ENCODE measurements around the gene HADH. TPM values are rescaled to one million over a fixed set of nuclear protein-coding genes. Genes with fewer than 3 reads are reported as not detected.

Gene HADH
- total RNA-seq, 2 experiments from 2014 or later = 58.4 to 60.8 TPM

DNA sequence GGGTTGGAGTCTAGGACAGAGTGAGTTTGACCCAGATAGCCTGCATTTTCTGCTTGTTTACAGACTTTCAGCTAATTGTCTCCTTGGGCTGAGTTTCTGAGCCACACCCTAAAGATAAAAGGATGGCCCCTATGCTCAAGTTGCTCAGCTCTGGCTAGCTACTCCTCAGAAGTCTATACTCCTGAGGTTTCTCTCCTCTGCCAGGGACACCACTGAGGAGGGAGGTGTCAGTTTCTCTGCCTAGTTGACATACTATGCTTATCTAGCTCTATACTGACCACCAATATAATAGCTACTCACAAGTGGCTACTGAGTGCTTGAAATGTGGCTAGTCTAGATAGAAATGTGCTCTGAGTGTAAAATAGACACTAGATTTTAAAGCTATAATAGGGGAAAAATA, 23.6 kb downstream of the HADH start:
- no peak overlapping the region for H3K27ac Mint-ChIP-seq
- ChIA-PET CTCF (interaction anchor here (0.6 to 1.5 kb wide), 8 partner anchors 8 to 573 kb away, joined by 3 to 13 read pairs (median 4); no protein-coding TSS in a partner anchor), POLR2A (interaction anchor here (0.6 kb wide), 1 partner anchor 143 kb away, joined by 6 read pairs; no protein-coding TSS in a partner anchor)
- intact Hi-C loops (cut with DNase I, micrococcal nuclease) = no loop called here
- H3K4me3 Mint-ChIP-seq = no peak overlapping the region
- ATAC-seq (no peak), DNase-seq (no peak)
- no peaks in the 10 kb centered on the region for H3K9me3 Mint-ChIP-seq (ENCODE audit: low read depth)
- peaks cover 3% of the 10 kb centered on the region for H3K4me1 Mint-ChIP-seq
- H3K27me3 Mint-ChIP-seq = no peaks in the 10 kb centered on the region
- peaks cover 37% of the 10 kb centered on the region for H3K36me3 Mint-ChIP-seq (ENCODE audit: low read depth)

DNA sequence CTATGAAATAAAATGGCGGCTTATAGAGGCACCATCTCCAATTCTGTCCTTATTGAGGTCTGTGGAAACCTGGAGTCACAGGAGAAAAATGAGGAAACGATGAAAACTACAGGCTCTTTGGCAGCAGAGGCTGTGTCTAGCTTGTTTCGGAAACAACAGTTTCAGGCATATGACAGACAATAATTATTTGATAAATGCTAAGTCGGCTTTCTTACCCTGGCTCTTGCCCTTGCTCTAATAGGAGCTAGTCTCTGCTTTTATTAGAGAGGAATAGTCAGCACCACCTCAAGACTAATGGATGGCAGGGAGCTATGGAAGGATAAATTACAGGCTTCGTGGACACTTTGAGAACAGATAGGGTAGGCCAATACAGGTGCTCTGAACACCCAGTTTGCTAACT, 24.3 kb downstream of the HADH start:
- peaks cover 35% of the 10 kb centered on the region for H3K36me3 Mint-ChIP-seq (ENCODE audit: low read depth)
- H3K27ac Mint-ChIP-seq = no peak overlapping the region
- H3K9me3 Mint-ChIP-seq (ENCODE audit: low read depth) = no peaks in the 10 kb centered on the region
- no peaks in the 10 kb centered on the region for H3K27me3 Mint-ChIP-seq
- peaks cover 3% of the 10 kb centered on the region for H3K4me1 Mint-ChIP-seq
- ATAC-seq = no peak
- DNase-seq = no peak
- intact Hi-C loops (cut with DNase I, micrococcal nuclease) = no loop called here
- POLR2A ChIA-PET = no interaction called here
- CTCF ChIA-PET = interaction anchor here (0.6 to 1.5 kb wide), 11 partner anchors 7 to 572 kb away, joined by 3 to 13 read pairs (median 3); no protein-coding TSS in a partner anchor
- H3K4me3 Mint-ChIP-seq = no peak overlapping the region

DNA sequence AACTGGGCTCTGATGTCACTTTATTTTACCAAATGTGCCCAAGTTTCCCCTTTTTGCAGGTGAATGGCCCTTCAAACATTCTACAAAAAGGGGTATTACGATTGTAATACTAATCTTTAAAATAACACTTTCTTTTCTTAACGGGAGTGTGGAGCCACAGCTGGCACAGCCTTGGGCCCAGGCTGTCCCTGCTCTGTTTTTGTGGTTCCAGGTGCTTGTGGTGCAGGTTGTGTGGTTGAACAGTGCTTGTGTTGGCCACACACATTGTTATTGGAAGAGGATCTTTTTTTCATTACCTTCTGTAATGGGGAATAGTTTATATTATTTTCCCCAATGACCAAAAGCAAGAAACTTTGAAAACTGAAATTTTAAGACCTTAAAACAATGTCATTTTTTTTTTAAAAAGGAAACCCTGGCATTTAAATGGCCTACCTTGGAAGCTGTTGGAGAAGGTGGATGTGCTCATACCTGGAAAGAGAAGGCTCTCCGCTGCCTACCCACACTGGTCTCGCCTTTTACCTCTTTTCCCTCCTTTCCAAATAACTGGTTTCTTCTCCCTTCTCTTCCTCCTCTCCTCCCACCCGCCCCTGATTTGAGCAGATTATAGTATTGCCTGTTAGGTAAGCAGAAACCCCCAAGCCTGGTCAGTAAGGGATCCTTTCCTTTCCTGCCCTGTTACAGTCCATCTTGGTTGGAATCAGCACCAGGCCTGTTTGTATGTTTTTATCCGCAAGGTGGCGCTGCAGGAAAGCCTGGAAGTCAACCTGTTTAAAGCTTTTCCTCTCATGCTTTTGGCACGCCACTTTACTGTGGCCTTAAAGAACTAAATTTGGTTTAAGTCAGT, 28.6 kb downstream of the HADH start:
- peak; percentile 89 for ATAC-seq

DNA sequence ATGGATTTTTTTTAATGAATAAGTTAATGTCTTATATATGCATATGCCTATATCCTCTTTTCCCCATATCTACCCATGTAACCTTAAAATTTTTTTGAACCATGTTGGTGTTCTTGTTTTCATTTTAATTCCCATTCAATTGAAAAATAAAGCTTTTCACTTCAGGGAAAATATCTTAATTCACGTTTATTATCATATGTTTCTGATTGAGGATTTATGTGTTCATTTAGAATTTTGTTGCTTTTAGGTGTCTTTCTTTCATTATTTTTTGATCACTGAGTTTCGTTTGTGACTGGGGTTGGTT, 29.1 kb downstream of the HADH start:
- Mint-ChIP-seq H3K27ac (no peak overlapping the region), H3K36me3 (ENCODE audit: low read depth) (peaks cover 33% of the 10 kb centered on the region), H3K4me3 (no peak overlapping the region), H3K9me3 (ENCODE audit: low read depth) (no peaks in the 10 kb centered on the region), H3K27me3 (no peaks in the 10 kb centered on the region), H3K4me1 (peaks cover 10% of the 10 kb centered on the region)
- CTCF ChIA-PET = interaction anchor here (0.6 to 3.5 kb wide), 78 partner anchors 9 to 704 kb away, joined by 3 to 49 read pairs (median 4); partner anchors contain the start of gene OSTC
- intact Hi-C loops (cut with DNase I, micrococcal nuclease) = loop anchor here (1.0 to 5.0 kb wide), 5 partner anchors 474 to 1388 kb away; no protein-coding TSS in a partner anchor
- POLR2A ChIA-PET = interaction anchor here (0.6 to 2.4 kb wide), 4 partner anchors 10 to 1397 kb away, joined by 3 to 6 read pairs (median 4); no protein-coding TSS in a partner anchor
- DNase-seq = no peak
- no peak for ATAC-seq

More for the DNA sequence above, 28.6 kb downstream of the HADH start:
- Mint-ChIP-seq H3K27ac (no peak overlapping the region), H3K36me3 (ENCODE audit: low read depth) (peaks cover 31% of the 10 kb centered on the region), H3K27me3 (no peaks in the 10 kb centered on the region), H3K4me3 (no peak overlapping the region), H3K4me1 (peaks cover 10% of the 10 kb centered on the region), H3K9me3 (ENCODE audit: low read depth) (no peaks in the 10 kb centered on the region)
- ChIA-PET CTCF (interaction anchor here (0.6 to 3.5 kb wide), 65 partner anchors 9 to 704 kb away, joined by 3 to 49 read pairs (median 4); partner anchors contain the start of gene OSTC), POLR2A (interaction anchor here (0.6 to 2.4 kb wide), 3 partner anchors 11 to 1398 kb away, joined by 3 to 6 read pairs (median 3); no protein-coding TSS in a partner anchor)
- intact Hi-C loops (cut with DNase I, micrococcal nuclease) = loop anchor here (1.0 to 5.0 kb wide), 5 partner anchors 475 to 1389 kb away; no protein-coding TSS in a partner anchor
- DNase-seq = peak; percentile 91

DNA sequence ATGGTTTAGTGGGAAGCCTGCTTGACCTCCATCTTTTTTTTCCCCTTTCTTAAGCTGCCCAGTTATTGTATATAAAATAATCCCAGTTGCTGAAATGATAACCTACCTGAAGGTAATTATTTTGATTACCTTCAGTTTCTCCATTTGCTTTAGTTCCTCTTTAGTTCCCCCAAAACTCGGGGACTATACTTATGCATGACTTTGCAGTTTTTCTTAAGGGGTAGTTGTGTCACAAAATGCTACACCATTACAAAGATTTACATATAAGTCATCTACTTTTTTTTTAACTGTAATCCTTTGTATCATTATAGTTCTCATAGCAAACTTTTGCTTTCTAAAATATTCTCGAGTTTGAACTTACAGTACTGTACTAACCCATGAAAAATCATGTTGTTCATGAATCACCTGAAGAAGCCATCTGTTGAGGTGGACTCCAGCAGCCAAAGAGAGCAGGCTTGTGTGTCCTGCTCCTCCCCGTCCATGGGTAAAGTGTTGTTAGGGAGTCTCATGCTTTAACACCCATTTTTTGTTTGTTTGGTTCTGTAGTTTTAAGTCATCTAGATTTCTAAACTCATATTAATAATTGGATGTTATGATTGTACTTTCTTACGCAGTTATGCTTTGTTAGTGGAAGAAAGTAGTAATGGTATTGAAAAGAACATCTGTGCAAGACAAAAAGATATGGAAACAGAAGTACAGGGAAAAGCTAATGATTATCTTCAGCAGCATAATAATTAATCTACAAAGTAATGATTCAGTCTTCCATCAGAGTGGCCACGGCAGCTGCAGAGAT, 34.6 kb downstream of the HADH start:
- no peak overlapping the region for H3K27ac Mint-ChIP-seq
- ATAC-seq (no peak), DNase-seq (no peak)
- intact Hi-C loops (cut with DNase I, micrococcal nuclease) = no loop called here
- H3K4me3 Mint-ChIP-seq = no peak overlapping the region
- H3K9me3 Mint-ChIP-seq (ENCODE audit: low read depth) = no peaks in the 10 kb centered on the region
- no peaks in the 10 kb centered on the region for H3K27me3 Mint-ChIP-seq
- POLR2A ChIA-PET = interaction anchor here (0.6 kb wide), 1 partner anchor 608 kb away, joined by 3 read pairs; no protein-coding TSS in a partner anchor
- CTCF ChIA-PET = interaction anchor here (0.7 to 1.1 kb wide), 2 partner anchors 21 to 547 kb away, joined by 3 to 5 read pairs; no protein-coding TSS in a partner anchor
- peaks cover 55% of the 10 kb centered on the region for H3K36me3 Mint-ChIP-seq (ENCODE audit: low read depth)
- H3K4me1 Mint-ChIP-seq = peaks cover 18% of the 10 kb centered on the region

DNA sequence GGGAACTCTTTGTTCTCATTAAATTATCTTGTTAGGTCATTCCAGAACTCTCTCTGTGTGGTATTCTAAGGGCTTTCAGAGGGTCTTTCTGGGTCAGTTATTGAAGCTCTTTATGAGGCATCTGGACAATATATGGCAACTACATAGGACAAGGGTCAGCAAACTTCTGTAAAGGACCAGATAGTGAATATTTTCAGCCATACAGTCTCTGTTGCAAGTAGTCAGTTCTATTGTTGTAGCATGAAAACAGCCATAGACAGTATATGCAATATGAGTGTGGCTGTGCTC, 35.1 kb downstream of the HADH start:
- Mint-ChIP-seq H3K36me3 (ENCODE audit: low read depth) (peaks cover 50% of the 10 kb centered on the region), H3K4me3 (no peak overlapping the region), H3K4me1 (peaks cover 18% of the 10 kb centered on the region), H3K27me3 (no peaks in the 10 kb centered on the region), H3K9me3 (ENCODE audit: low read depth) (no peaks in the 10 kb centered on the region), H3K27ac (no peak overlapping the region)
- ATAC-seq = no peak
- ChIA-PET POLR2A (no interaction called here), CTCF (interaction anchor here (0.7 kb wide), 1 partner anchor 159 kb away, joined by 3 read pairs; no protein-coding TSS in a partner anchor)
- DNase-seq = no peak
- intact Hi-C loops (cut with DNase I, micrococcal nuclease) = no loop called here

DNA sequence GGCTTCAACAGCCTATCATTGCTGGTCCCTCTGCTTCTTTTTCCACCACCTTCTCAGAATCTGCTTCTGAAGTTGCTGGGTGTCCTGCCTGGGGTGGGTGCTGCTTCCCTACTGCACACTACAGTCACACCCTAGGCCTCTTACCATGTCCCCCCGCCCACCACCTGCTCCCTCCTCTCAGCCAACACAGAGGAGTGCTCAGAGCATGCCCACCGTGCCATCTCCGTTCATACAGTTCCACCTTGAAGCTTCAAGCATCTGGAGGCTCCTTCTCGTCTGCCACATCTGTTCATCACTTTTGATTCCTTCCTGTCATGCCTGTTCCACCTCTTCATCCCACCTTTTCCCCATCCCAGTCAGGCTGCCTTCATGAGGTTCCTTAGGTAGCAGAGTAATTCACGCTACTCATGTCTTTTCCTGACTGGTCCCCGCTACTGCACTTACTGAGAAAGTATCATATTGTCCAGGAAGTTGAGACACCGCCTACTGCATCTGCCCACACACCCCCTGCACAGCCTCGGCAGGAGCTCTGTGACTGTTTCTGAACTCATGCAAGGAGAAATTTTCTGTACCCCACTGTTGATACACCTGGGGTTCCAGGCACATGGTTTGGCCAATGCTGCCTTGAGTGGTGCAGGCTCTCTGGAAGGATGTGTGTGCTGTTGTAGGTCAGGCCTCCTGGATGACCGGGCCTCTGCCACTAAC, 39.5 kb downstream of the HADH start:
- H3K9me3 Mint-ChIP-seq (ENCODE audit: low read depth) = peaks cover 4% of the 10 kb centered on the region
- H3K4me1 Mint-ChIP-seq = peaks cover 54% of the 10 kb centered on the region
- no peaks in the 10 kb centered on the region for H3K27me3 Mint-ChIP-seq
- H3K4me3 Mint-ChIP-seq = peak overlapping the region; percentile 11
- H3K27ac Mint-ChIP-seq = peak overlapping the region; percentile 97
- intact Hi-C loops (cut with DNase I, micrococcal nuclease) = no loop called here
- CTCF ChIA-PET = interaction anchor here (0.9 to 5.7 kb wide), 21 partner anchors 8 to 594 kb away, joined by 3 to 47 read pairs (median 6); no protein-coding TSS in a partner anchor
- peak; percentile 77 for DNase-seq
- POLR2A ChIA-PET = interaction anchor here (0.6 to 1.9 kb wide), 4 partner anchors 10 to 144 kb away, joined by 3 to 6 read pairs (median 4); no protein-coding TSS in a partner anchor
- H3K36me3 Mint-ChIP-seq (ENCODE audit: low read depth) = peaks cover 54% of the 10 kb centered on the region
- peak; percentile 34 for ATAC-seq

DNA sequence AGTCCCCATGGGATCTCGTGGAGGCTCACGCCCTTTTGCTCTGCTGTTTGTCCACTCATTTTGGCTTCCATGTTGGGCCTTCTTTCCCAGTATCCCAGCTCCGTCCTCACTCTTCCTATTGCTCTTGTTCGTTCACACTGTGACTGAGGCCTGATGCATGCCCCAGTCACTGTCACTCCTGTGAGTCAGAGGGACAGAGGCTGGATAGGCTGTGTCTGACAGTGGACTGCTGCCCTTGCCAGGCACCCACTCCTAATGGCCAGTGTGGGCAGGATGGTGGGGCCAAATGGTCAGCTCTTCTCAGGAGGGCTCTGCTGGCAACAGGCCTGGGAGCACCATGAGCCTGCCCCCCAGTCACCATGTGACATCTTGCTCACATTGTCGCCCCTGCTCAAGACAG, 40.0 kb downstream of the HADH start:
- peaks cover 4% of the 10 kb centered on the region for H3K9me3 Mint-ChIP-seq (ENCODE audit: low read depth)
- no peaks in the 10 kb centered on the region for H3K27me3 Mint-ChIP-seq
- H3K4me3 Mint-ChIP-seq = peak overlapping the region; percentile 38
- intact Hi-C loops (cut with DNase I, micrococcal nuclease) = loop anchor here (1.0 to 5.0 kb wide), 13 partner anchors 15 to 591 kb away; partner anchors contain the start of gene RPL34 (in 1 of the 2)
- DNase-seq (peak; percentile 38), ATAC-seq (peak; percentile 34)
- POLR2A ChIA-PET = interaction anchor here (0.6 to 1.9 kb wide), 8 partner anchors 10 to 593 kb away, joined by 3 to 6 read pairs (median 4); no protein-coding TSS in a partner anchor
- H3K4me1 Mint-ChIP-seq = peaks cover 60% of the 10 kb centered on the region
- H3K36me3 Mint-ChIP-seq (ENCODE audit: low read depth) = peaks cover 58% of the 10 kb centered on the region
- H3K27ac Mint-ChIP-seq = peak overlapping the region; percentile 97
- CTCF ChIA-PET = interaction anchor here (0.6 to 5.7 kb wide), 49 partner anchors 9 to 597 kb away, joined by 3 to 47 read pairs (median 4); partner anchors contain the start of genes LEF1 and RPL34

DNA sequence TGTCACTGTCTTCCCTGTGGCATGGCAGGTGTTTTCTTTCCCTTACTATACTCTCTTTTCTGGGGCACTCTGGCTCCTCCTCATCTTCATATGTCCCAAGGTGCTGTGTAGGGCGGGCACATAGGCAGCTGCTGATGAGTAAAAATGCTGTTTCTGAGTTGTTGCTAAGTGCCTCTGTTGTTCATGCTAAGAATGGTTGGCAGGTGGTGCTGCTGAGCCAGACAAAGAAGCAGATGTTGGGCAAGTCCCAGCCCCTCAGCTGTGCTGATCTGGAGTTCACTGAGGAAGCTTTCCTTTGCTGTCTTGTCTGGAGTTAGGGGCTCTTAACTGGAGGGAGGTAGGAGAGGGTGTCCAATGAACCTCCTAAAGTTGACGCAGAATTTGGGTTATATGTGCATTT, 40.6 kb downstream of the HADH start:
- ChIA-PET POLR2A (interaction anchor here (0.6 to 1.9 kb wide), 8 partner anchors 15 to 592 kb away, joined by 3 to 5 read pairs (median 3); no protein-coding TSS in a partner anchor), CTCF (interaction anchor here (0.6 to 5.7 kb wide), 57 partner anchors 9 to 596 kb away, joined by 3 to 47 read pairs (median 4); partner anchors contain the start of genes LEF1 and RPL34)
- Mint-ChIP-seq H3K4me1 (peaks cover 65% of the 10 kb centered on the region), H3K27ac (peak overlapping the region; percentile 97), H3K27me3 (no peaks in the 10 kb centered on the region), H3K9me3 (ENCODE audit: low read depth) (peaks cover 4% of the 10 kb centered on the region), H3K4me3 (peak overlapping the region; percentile 38), H3K36me3 (ENCODE audit: low read depth) (peaks cover 59% of the 10 kb centered on the region)
- intact Hi-C loops (cut with DNase I, micrococcal nuclease) = loop anchor here (1.0 to 5.0 kb wide), 13 partner anchors 14 to 590 kb away; partner anchors contain the start of gene RPL34 (in 1 of the 2)
- ATAC-seq = peak; percentile 85
- DNase-seq = peak; percentile 87

DNA sequence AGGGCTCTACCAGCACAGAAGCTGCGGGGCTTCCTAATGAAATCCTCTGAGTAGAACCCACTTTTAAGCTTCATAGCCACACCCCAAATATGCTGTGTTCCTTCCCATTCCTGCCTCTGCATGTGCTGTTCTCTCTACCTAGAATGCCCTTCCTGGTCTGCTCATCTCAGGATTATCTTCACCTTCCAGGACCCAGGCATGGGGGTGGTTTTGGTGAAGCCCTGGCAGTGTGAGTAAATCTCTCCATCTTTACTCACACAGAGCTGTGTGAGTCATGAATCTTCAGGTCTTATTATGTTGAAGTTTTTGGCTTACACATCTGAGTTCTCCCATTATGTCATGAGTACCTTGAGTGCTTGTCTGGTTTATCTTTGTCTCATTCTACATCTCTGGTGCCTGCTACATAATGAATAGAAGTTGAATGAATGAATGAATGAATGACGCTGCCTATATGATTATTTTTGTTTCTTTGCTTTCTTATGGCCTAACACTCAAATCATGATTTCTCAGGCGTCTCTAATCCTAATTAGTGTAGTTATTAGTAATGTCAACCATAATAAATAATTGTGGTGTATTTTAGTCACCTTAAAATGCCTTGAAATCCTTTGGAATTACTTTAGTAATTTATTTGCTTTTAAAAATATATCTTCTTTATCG, 41.9 kb downstream of the HADH start:
- Mint-ChIP-seq H3K4me1 (peaks cover 76% of the 10 kb centered on the region), H3K27ac (peak overlapping the region; percentile 97), H3K36me3 (ENCODE audit: low read depth) (peaks cover 55% of the 10 kb centered on the region), H3K27me3 (no peaks in the 10 kb centered on the region), H3K9me3 (ENCODE audit: low read depth) (peaks cover 4% of the 10 kb centered on the region), H3K4me3 (no peak overlapping the region)
- DNase-seq (peak; percentile 78), ATAC-seq (peak; percentile 50)
- CTCF ChIA-PET = interaction anchor here (0.6 to 5.7 kb wide), 23 partner anchors 12 to 542 kb away, joined by 3 to 47 read pairs (median 5); partner anchors contain the start of gene LEF1
- intact Hi-C loops (cut with DNase I, micrococcal nuclease) = loop anchor here (1.0 to 5.0 kb wide), 11 partner anchors 13 to 589 kb away; partner anchors contain the start of gene RPL34 (in 1 of the 2)
- POLR2A ChIA-PET = interaction anchor here (0.6 to 1.1 kb wide), 4 partner anchors 22 to 1125 kb away, joined by 3 to 5 read pairs (median 4); no protein-coding TSS in a partner anchor
